Kasumi-1 (cell line): ENCODE measurements around the gene ACOT13.
"Not testable (repeated sequence)": the region's sequence is repeated elsewhere in the genome, so short reads cannot be mapped to it uniquely, and the experiment has no call there.

Experiments
- DNase-seq, 2 experiments: peaks; one replicate each; lab custom pipeline; 2025; lab: John Stamatoyannopoulos, UW

The ACOT13 gene

DNA sequence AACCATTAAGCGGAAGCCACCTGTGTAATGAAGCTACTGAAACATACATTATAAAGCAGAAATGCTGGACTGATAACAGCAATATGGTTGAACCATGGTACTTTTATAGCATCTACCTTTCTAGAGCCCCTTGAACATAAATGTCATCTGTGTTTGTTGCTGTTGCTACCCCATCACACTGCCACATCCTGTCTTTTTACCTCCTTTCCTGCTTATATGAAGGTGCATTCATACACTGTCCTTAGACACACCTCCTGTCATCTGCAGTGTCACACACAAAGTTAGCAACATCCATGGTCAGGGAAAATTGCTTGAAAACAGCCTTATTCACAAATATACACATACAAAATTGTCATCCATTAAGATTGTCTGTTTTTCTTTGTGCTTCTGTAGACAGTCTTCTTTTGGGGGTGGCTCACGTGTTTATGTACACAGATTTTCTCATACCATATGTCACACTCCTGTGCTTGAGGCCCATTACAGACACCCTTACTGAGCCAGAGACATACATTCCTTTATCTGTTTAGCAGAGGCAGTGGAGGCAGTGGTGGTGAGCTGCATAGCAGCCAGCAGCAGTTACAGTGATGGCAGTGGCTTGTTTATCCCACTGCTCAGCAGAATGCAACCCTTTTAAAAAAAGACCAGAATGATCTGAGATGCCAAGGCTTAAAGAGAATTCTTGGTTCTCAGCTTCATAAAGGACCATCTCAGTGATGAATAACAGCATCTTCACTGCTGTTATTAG lies 26.1 kb downstream of the ACOT13 start:
- DNase-seq, result no peak

DNA sequence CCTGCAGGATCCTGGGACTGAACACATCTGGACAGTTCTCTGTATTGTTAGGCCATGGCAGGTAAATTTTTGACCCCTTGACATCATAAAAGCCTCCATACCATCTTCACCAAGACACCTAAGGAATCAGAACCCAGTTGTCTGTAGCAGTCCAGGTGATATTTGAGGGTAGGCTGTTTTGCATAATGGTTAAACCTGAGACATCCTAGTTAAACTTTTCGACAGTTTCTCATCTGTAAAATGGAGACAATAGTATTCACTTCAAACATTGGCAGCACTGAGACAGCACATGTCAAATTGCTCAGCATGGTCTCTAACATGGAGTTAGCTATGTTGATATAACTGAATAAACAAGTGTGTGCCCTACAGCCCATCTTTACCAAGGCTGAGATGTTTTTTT lies 27.3 kb downstream of the ACOT13 start:
- no peak for DNase-seq

DNA sequence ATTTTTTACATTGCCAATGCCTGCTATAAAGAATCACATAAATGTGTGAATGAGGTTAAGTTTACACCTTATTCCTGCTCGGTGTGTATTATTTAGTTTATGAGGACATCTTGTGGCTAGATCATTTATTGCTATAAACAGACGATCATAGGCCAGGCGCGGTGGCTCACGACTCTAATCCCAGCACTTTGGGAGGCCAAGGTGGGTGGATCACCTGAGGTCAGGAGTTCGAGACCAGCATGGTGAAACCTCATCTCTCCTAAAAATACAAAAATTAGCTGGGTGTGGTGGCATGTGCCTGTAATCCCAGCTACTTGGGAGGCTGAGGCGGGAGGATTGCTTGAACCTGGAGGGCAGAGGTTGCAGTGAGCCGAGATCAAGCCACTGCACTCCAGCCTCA lies 28.8 kb downstream of the ACOT13 start:
- DNase-seq, result peak; percentile 67 to 71

DNA sequence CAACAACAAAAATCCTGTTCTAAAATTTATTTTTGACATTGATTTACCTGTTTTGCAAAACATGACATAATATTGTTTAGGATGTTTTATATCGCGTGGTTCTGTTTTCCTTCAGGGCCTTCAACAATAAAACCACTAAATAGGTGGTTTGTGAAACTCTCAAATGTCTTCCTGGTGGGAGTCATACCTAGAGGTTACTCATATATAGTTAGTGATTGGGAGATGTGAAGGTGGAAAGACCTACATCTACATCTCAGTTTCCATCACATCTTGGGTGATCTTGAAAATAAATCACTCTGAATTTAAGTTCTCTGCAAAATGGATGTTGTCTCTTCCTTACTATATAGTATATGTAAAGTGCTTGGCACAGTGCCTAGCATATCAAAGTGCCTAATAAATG lies 29.2 kb downstream of the ACOT13 start:
- no peak for DNase-seq

DNA sequence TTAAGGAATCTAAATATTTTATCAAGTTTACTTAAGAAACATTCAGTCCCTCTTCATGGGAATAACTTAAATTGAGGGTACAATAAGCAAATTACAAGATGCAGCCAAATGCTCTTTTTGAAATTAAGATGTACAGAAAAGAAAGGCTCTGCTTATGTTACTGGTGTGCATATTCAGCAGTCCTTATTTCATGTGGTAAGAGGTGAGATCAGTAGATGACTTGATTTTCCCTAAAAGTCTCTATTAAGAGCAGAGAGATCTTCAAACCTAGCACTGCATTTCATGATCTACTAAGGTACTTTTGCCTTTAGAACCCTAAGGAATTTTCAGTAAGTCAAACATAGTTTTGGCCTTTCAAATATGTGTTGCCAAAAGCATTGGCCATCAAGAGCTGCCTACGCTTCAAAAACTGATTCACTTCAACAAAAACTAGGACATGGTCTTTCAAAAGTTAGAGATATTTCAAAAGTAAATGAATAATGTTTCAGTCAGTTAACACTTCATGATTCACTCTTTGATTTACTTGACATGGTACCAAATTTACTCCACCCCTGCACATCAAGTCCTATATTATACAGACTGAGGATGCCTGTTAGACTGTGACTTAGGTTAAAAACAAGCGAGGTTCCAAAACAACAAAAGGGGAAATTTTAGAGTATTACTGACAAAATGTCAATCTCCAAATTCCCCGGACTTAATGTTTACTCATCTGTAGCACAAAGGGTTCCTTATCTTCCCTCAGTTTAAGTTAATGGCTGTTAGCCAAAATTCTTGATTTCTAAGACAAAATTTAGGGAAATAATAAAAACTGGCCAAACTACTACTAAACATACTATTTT lies 32.9 kb downstream of the ACOT13 start:
- no peak for DNase-seq

DNA sequence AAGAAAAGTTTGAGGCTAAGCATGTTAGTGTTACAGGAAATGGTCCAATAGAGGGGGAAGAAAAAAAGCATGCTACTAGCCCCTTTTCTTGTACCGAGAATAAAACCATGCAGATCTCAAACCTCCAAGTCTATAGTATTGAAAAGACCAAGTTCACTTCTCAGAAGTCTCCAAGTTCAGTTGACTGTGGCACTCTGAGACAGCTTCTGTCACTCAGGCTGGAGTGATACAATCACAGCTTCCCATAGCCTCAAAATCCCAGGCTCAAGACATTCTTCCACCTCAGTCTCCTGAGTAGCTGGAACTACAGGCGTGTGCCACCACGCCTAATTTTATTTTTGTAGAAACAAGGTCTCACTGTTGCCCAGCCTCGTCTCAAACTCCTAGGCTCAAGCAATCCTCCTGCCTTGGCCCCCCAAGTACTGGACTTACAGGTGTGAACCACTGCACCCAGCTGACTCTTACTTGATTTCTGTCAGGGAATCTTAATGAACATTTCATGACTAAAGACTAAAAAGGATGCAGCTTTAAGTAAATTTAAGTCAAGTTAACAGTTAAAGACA lies 35.9 kb downstream of the ACOT13 start:
- no peak for DNase-seq

DNA sequence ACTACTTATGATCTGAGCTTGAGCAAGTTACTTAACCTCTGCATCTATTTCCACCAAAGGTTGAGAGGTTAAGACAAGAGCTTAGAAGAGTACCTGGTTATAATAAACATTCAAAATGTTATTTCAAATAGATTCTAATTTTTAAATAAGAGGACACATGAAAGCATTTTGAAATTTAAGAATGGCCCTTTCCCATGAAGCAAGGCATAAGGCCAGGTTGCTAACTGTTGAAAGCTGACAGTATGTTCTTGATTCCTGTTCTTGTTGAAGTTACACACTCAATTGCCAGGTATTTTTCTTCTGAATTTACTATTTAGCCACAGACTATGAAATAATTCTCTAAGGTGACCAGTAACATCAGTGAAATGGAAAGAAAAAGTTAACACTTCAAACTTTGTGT lies 37.6 kb downstream of the ACOT13 start:
- DNase-seq, result no peak

DNA sequence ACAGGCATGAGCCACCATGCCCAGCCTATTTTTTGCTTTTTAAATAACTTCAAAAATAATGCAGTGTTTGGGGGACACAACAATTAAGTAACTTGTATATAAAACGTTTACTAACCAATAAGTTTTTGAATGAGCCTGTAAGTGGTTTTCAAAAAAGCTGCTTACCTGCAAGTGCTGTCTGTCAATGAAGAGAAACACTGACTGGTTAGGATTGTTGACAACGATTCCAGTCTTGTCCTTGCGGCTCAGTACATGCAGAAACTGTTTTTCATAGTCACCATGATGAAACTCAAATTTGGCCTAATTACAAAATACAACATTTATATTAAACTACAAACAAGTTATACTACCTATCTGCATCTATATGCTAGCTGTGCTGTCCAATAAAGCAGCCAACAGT lies 41.7 kb downstream of the ACOT13 start:
- DNase-seq, result no peak

DNA sequence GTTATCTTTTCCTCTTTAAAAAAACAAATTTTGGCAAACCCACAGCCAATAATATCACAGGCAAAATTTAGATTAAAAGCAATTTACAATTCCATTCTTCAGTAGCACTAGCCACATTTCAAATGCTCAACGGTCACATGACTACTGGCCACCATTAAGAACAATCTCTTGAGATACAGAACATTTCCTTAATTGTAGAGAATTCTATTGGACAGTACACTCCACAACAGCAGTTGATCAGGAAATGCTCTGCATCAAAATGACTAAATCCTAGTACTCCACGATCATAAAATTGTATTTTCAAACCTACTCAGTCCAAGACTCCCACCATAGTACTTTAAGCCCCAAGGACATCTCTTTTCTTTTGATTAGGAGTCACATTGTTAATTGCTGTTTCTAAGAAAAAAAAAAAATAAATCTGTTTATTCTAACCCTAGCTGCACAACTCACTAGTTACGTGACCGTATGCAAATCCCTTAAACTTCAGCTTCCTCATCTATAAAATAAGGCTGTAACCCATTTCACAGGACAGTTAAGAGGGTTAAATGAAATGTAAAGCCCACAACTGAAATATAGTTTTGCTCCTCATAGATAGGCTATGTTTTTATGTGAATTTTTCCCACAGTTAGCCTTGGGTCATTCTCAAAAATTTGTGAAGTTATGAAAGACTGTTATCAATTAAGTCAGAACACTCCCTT lies 42.3 kb downstream of the ACOT13 start:
- DNase-seq, result no peak

DNA sequence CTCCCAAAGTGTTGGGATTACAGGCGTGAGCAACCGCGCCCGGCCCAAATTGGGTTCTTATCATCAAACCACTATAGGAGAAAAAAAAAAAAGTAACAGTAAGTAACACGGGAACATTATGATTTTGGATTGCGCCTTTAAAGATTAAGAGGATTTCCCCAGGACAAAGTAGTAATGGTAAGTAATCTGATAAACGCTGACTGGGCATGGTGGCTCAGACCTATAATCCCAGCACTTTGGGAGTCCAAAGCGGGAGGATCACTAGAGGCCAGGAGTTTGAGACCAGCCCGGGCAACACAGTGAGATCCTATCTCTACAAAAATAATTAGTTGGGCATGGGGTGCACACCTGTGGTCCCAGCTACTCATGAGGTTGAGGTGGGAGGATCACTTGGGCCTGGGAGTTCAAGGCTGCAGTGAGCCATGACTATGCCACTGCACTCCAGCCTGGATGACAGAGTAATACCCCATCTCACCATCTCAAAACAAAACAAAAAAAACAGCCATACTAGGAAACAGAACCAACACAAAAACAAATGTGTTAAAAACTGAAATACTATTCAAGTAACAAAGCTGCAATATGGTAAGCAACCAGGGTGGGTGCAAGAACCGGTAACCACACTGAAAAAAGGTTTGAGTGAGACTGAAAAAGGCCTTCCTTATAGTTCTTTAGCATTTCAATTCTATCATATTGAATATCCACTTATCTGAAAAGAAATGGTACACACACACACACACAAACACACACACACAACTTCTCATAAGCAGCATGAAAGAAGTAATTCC lies 43.8 kb downstream of the ACOT13 start:
- no peak for DNase-seq

DNA sequence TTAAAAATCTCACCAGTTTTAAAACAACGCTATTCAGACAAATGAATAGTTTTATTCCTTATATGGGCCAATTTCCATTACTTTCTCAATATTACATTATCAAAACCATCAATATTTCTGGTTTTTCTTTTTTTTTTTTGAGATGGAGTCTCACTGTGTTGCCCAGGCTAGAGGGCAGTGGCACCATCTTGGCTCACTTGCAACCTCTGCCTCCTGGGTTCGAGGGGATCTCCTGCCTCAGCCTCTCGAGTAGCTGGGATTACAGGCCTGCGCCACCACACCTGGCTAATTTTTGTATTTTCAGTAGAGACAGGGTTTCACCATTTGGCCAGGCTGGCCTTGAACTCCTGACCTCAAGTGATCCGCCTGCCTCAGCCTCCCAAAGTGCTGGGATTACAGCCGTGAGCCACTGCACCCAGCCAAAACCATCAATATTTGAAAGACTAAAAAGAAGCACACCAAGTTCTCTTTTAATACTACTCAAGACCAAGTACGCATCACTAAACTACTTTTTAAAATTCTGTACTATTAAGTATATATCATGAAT lies 49.8 kb downstream of the ACOT13 start:
- not testable (repeated sequence) for DNase-seq

DNA sequence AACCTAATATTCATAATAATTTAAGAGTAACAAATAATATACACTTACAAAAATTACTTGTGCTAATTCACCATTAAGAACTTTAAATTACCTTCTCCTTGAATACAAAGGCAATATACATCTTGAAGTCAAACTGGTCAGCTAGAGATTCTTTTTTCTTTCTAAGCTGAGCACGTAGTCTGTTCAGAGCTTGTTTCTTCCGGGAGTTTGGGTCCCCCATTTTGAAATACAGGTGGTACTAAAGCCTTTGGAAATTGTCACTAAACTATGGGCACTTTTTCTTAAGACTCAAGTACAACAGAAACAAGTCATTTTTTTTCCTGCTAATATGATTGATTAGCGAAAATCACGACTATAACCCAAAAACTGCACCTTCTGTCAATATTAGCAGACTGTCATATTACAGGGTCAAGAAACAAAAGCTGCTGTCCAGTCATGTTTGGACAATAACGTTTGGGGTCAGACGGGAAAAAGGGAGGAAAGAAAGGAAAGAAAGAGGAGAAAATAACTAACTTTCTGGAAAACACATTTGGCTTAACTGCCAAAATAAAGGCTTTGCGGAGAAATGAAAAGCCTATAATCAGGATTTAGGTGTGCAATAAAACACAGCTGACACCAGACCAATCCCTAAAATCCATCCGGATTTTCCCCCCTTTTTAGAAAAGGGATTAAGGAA lies 51.7 kb downstream of the ACOT13 start:
- peak; percentile 16 to 35 for DNase-seq

DNA sequence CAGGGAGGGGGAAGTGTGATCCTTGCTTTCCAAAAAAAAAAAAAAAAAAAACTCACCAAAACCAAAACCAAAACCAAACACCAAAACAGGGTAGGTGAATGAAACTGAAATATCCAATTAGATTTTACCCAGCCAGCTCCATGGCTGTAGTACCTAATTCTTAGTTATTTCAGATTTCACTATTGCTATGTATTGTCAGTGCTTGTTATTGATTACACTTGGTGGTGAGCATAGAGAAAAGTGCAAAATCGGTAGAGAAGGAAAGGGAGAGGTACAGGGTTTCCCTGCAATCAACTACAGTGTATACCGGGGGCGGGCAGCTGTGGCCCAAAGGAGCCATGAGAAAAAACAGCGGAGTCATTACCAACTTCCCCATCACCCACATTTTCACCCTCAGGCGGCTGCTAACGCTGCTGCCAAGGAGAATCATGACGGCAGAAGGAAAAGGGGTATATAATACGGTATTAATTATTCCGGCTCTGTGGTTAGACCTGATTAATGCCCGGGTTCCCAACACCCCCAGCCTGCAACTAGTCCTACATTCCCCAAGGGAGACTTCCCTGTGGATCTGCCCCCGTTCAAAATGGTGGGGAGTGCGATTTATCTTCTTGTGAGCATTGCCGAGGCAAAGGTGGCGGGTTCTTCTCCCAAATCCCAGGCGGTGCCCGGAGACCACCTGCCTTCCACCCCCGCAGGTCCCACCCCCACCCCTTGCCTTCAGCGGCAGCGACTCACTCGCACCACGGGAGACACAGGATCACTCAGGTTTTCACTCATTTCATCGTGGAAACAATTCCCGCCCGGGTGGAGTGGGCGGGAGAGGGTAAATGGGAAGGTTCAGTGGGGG lies 52.5 kb downstream of the ACOT13 start, which contains the start of gene C6orf62:
C6orf62 (minus strand) TSS at position 30 of the 847 bp plus-strand sequence. CDS start 486 bp downstream, outside the sequence.
- peak; percentile 25 to 29 for DNase-seq

DNA sequence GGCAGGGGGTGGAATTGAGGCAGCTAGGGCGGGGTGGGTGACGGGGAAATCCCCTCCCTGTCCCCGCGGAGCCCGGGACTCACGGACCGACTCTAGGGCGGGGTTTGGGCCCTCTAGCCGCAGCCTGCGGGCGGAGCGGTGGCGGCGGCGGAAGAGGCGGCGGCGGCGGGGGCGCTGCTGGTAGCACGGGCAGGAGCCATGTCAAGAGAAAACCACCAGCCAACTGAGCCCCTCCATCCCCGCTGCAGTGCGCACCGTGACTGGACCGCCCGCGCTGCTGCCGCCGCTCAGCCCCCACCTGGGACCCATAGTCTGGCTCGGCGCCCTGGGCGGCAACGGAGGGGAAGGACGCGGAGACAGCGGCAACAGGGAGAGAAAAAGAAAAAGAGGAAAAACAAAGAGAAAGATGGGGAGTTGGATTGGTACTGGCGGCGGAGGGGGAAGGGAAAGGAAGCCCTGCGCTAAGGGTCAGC lies 53.3 kb downstream of the ACOT13 start:
- peak in 1 of 2 experiments; percentile 48 for DNase-seq

DNA sequence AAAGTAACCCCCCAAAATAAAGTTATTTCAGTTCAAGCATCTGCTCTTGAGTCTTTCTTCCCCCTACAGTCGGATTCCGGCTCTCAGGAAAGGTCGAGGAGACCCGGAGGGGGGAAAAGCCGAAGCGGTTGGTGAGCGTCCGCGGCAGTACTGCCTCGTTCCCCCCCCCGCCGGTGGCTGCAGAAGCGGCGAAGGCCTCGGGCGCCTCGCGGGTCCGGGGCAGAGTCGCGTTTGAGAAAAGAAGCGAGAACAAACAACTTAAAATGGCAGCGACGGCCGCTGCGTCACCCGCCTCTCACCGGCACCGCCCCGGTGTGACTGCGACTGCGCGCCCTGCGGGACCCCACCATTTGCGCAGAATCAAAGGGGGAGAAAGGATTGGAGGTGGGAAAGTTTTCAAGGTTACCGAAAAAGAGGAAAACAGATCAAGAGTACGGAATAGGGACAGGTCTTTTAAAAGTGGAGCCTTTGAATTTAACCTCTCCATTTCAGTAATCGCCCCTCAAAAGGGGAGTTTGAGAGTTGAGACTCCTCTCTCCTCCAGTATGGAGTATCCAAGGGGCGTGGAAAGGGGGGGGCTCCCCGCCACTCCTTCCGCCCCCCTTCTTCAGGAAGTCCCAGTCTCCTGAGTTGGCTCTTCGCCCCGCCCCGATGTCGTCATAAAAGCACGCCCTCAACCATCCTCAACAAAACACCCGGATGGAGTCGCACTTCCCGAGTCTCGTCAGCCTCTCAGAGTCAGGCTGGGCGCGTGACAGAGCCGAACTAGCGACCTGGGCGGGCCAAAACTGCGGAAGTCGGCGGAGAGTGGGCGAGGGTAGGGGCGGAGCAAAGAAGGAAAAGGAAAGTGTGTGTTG lies 54.0 kb downstream of the ACOT13 start:
- DNase-seq, result peak; percentile 98

DNA sequence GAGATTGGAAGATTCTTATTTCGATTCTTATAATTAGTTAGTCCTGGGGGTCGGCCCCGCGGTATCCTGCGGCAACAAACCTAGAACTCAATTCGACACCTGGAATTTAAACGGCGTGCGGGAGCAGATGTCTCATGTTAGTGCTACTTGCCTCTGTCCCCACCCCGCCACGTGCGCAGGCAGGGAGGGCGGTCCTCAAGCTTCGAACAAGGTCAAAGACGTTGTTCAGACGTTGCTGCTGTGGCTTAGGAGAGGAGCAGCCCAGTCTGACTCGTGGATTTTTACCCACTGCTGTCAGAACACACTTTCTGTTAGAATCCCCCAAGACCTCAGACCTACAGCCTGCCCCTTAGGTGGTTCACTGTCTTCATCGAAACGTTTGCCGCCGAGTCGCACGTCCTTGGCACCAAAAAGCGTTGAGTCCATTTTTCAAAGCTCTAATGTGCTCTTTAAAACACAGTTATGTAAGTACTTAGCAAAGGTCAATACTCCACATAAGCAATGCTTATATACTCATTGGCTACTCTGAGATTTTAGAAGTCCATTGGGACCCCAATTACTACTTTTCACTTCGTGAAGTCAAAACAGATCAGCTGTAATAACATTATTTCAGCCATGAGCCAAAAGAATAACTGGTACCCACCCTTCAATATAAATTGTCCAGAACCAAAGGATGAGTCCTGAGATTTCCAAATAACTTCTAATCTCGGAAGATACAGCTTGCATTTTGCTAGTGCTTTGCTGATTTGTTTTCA lies 54.8 kb downstream of the ACOT13 start:
- DNase-seq, result peak in 1 of 2 experiments; percentile 95

DNA sequence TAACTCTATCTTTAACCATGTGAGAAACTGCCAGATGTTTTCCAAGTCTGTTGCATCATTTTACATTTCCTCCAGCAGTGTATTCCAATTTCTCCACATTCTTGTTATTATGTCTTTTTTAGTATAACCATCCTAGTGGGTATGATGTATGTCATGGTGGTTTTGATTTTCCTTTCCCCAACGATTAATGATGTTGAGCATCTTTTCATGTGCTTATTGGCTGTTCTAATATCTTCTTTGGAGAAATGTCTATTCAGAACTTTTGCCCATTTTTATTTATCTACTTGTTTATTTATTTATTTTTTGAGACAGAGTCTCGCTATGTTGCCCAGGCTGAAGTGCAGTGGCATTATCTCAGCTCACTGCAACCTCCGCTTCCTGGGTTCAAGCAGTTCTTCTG lies 56.4 kb downstream of the ACOT13 start:
- DNase-seq, result no peak

DNA sequence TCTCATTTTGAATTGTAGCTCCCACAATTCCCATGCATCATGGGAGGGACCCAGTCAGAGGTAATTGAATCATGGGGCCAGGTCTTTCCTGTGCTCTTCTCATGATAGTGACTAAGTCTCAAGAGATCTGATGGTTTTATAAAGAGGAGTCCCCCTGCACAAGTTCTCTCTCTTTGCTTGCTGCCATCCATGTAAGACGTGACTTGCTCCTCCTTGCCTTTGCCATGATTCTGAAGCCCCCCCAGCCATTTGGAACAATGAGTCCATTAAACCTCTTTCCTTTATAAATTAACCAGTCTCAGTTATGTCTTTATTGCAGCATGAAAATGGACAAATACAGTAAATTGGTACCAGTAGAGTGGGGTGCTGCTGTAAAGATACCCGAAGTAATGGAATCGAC lies 63.8 kb downstream of the ACOT13 start:
- not testable (repeated sequence) for DNase-seq
